ENCODE results near the gene GNA15. TPM values are rescaled to one million over a fixed set of nuclear protein-coding genes. Genes with fewer than 3 reads are reported as not detected.

Gene GNA15
- polyA plus RNA-seq, 1 experiment: 0.06 TPM

DNA sequence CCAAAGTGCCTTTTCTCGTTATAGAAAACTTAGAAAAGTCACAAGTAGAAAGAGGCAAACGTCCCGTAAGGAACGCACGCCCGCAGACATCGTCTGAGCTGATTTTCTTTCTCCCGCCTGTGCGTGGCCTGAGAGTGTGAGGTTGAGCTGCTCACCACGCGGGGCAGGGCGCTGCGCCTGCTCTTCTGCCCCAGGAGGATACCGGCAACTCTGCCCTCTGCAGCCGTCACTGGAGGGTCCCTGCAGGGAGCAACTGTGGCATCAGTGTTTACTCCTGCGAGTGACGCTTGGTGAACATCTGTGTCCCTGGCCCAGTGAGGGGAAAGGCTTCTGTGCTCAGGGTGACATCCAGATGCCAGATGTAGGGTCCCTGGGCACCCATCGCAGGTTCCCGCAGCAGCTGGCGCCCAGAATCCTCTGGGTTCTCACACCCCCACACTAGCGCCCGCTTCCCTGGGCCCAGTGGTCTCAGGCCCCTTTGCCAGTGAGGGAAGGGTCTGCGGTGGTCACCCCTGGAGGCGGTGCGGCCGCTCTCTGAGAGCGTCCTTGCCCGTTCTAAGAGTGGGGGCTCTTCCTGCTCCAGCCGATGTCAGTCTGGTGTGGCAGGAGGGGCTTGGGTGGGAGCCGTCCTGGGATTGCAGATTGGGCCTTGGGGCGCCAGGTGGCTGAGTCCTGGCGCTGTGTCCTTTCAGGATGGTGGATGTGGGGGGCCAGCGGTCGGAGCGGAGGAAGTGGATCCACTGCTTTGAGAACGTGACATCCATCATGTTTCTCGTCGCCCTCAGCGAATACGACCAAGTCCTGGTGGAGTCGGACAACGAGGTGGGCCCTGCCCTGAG is 17.4 kb upstream of the GNA15 start:
- CTCF ChIA-PET: interaction anchor here (0.6 to 2.6 kb wide), 5 partner anchors 8 to 42 kb away, joined by 3 to 7 read pairs (median 3); no protein-coding TSS in a partner anchor
- POLR2A ChIA-PET: no interaction called here
- H3K4me3 ChIP-seq (ENCODE audit: low read depth, low read length): no peak overlapping the region
- no peaks in the 10 kb centered on the region for H3K27me3 ChIP-seq (ENCODE audit: control insufficient read depth, insufficient read depth, low read length)
- no peak for DNase-seq (ENCODE audit: low read depth)
- no peak for TF ChIP-seq CTCF (IDR thresholded peaks at IDR 0.05; ENCODE audit: insufficient read depth, low read depth, low read length)
- H3K36me3 ChIP-seq (ENCODE audit: control insufficient read depth, insufficient read depth, low read length): peaks cover 23% of the 10 kb centered on the region; the same call in 1 of the 2 replicates

DNA sequence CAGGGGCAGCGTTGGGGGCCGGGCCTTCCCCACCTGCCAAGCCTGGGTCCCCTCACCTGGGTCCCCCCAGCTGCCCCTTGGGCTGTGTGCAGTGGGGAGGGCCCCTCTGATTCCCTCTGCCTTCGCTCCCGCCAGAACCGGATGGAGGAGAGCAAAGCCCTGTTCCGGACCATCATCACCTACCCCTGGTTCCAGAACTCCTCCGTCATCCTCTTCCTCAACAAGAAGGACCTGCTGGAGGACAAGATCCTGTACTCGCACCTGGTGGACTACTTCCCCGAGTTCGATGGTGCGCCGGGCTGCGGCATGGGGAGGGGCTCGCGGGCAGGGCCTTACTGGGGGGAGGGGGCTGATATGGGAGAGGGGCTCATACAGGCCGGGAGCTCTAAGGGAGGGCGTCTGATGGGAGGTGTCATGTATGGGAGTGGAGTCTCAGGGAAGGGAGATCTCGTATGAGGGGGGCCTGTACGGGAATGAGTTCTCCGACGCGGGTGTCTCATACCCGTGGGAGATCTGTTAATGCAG is 16.7 kb upstream of the GNA15 start:
- POLR2A ChIA-PET: no interaction called here
- TF ChIP-seq CTCF (IDR thresholded peaks at IDR 0.05; ENCODE audit: insufficient read depth, low read depth, low read length): no peak
- Histone ChIP-seq H3K36me3 (ENCODE audit: control insufficient read depth, insufficient read depth, low read length) (peaks cover 20% of the 10 kb centered on the region; the same call in 1 of the 2 replicates), H3K4me3 (ENCODE audit: low read depth, low read length) (no peak overlapping the region), H3K27me3 (ENCODE audit: control insufficient read depth, insufficient read depth, low read length) (no peaks in the 10 kb centered on the region)
- CTCF ChIA-PET: no interaction called here
- no peak for DNase-seq (ENCODE audit: low read depth)

- Histone ChIP-seq H3K27me3 (ENCODE audit: control insufficient read depth, insufficient read depth, low read length) (no peaks in the 10 kb centered on the region), H3K4me3 (ENCODE audit: low read depth, low read length) (no peak overlapping the region), H3K36me3 (ENCODE audit: control insufficient read depth, insufficient read depth, low read length) (peaks cover 19% of the 10 kb centered on the region; the same call in 1 of the 2 replicates)
- DNase-seq (ENCODE audit: low read depth): no peak
- ChIA-PET CTCF (no interaction called here), POLR2A (no interaction called here)
- TF ChIP-seq CTCF (IDR thresholded peaks at IDR 0.05; ENCODE audit: insufficient read depth, low read depth, low read length): no peak
Observed at GRCh38 chr19:3119693-3120380, 16.0 kb upstream of the GNA15 start.

DNA sequence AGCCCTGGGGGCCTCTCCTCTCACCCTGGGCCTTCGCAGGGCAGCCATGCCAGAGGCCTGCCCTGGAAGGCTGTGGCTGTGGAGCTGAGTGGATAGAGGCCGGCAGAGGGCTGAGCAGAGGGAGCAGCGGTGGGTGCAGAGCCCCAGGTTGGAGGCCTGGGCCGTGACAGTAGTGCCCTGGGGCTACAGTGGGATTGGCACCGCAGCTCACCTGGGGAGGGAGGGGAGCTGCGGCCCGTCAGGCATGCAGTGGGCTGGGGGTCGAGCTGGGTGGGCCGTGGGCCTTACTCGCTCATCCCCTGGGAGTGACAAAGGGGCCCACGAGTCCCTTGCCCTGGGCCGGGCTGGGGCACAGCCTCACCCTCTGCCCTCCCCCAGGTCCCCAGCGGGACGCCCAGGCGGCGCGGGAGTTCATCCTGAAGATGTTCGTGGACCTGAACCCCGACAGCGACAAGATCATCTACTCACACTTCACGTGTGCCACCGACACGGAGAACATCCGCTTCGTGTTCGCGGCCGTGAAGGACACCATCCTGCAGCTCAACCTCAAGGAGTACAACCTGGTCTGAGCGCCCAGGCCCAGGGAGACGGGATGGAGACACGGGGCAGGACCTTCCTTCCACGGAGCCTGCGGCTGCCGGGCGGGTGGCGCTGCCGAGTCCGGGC is 15.1 kb upstream of the GNA15 start:
- CTCF ChIA-PET: no interaction called here
- Histone ChIP-seq H3K27me3 (ENCODE audit: control insufficient read depth, insufficient read depth, low read length) (no peaks in the 10 kb centered on the region), H3K4me3 (ENCODE audit: low read depth, low read length) (no peak overlapping the region), H3K36me3 (ENCODE audit: control insufficient read depth, insufficient read depth, low read length) (peaks cover 17% of the 10 kb centered on the region; the same call in 1 of the 2 replicates)
- TF ChIP-seq CTCF (IDR thresholded peaks at IDR 0.05; ENCODE audit: insufficient read depth, low read depth, low read length): no peak
- DNase-seq (ENCODE audit: low read depth): no peak
- POLR2A ChIA-PET: no interaction called here

DNA sequence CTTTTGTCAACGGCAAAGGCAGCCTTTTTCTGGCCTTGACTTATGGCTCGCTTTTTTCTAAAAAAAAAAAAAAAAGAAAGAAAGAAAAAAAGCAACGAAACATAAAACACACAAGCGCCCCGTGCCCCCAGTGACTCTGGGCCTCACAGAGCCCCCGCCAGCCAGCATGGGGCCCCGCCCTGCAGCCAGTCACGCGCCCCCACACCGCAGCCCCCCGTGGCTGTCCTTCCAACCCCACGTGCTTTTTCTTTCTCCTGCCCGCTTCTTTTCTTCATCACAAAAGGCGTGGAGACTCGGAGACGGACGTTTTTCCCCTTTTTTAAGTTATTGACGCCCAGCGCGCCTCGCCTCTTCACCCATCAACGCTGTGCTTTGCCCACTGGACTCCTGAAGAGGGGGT is 14.4 kb upstream of the GNA15 start:
- no peak for DNase-seq (ENCODE audit: low read depth)
- no peak for TF ChIP-seq CTCF (IDR thresholded peaks at IDR 0.05; ENCODE audit: insufficient read depth, low read depth, low read length)
- ChIA-PET POLR2A (no interaction called here), CTCF (no interaction called here)
- no peak overlapping the region for H3K4me3 ChIP-seq (ENCODE audit: low read depth, low read length)
- H3K27me3 ChIP-seq (ENCODE audit: control insufficient read depth, insufficient read depth, low read length): no peaks in the 10 kb centered on the region
- H3K36me3 ChIP-seq (ENCODE audit: control insufficient read depth, insufficient read depth, low read length): peaks cover 17% of the 10 kb centered on the region; the same call in 1 of the 2 replicates

All from BJ (cell line).